Medulla oblongata (tissue), 1 donor: Measurements from ENCODE around the gene CASP3.
A peak's percentile ranks its signal among the peaks of the same experiment; 100 is the strongest.
"Not testable (repeated sequence)": the region's sequence is repeated elsewhere in the genome, so short reads cannot be mapped to it uniquely, and the experiment has no call there.

Experiments used
- DNase-seq: peaks from one replicate; pipeline ENCODE4 v3.0.0-alpha.2; 2015; ENCODE audit errors: extremely low spot score

The CASP3 gene

DNA sequence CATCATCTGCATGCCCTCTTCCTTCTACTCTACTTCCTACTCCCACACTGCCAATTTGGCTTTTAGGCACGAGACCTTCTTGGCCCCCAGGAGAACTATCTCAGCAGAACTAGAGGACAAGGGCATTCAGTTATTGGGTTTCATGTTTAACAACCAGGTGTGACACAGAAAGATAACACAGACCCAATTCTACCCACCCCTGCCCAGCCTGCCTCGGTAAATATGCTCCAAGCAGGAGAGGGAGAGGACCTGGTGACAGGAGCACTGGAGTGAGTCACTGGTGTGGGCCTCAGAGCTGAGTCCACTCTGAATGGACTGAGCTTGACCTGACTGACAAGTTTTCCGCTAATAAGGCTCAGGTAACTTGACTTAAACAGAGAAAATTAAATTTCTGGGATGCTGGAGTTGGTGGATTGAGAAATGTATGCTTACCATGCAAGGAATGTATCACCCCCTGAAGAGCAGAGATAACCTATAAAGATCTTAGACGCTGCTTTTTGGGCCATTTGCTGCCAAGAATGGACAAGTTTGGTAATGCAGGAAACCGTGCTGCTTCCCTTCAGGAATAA, 52.5 kb downstream of the CASP3 start:
- no peak for DNase-seq

DNA sequence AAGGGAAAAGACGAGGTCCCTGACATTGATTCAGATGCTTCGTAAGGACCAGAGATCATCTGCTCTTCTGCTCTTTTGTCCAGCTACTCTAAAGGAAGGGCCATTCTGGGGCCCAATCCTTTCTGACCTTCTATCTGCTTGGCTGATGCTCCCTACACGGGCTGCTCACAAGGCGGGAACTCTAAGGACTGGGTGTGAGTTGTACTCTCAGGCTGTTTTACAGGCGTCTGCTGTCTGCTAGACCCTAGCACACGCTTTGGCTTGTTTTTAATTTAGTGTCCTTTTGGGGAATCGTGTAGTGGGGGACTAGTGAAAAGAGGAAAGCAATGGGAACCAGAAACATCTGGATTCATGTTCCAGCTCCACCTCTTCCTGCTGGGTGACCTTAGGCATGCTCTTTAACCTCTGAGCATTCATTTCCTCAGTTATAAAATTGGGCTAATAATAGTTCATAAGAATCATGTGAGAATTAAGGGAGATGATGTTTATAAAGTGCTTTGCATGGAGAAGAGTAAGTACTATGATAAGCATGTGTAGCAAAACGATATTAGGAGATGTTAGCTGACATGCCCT, 53.1 kb downstream of the CASP3 start:
- DNase-seq: no peak

GRCh38 chr4:184595430-184595829, 53.8 kb downstream of the CASP3 start:
- no peak for DNase-seq

DNA sequence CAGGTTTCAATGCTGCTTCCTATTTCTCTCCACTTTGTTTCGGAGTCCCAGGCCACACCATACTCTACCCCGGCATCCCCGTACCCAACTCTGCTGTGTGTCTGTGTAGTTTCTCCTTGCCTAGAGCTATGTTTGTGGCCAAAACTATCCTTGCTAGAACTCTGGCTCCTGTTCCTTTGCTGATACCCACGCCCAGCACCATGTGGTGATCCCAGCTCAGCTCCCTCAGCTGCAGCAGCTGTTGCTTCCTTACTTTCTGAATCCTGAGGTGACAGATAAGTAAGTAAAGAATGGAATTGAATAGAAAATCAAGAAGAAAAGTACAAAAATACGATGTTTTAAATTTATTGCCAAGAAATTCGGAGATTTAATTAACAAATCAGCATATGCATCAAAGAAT, 55.8 kb downstream of the CASP3 start:
- DNase-seq: no peak

DNA sequence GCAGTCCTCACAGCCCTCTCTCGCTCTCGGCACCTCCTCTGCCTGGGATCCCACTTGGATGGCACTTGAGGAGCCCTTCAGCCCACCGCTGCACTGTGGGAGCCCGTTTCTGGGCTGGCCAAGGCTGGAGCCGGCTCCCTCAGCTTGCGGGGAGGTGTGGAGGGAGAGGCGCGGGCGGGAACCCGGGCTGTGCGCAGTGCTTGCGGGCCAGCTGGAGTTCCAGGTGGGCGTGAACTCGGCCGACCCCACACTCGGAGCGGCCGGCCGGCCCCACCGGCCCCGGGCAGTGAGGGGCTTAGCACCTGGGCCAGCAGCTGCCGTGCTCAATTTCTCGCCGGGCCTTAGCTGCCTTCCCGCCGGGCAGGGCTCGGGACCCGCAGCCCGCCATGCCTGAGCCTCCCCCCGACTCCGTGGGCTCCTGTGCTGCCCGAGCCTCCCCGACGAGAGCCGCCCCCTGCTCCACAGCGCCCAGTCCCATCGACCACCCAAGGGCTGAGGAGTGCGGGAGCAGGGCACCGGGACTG, 57.4 kb downstream of the CASP3 start:
- not testable (repeated sequence) for DNase-seq

DNA sequence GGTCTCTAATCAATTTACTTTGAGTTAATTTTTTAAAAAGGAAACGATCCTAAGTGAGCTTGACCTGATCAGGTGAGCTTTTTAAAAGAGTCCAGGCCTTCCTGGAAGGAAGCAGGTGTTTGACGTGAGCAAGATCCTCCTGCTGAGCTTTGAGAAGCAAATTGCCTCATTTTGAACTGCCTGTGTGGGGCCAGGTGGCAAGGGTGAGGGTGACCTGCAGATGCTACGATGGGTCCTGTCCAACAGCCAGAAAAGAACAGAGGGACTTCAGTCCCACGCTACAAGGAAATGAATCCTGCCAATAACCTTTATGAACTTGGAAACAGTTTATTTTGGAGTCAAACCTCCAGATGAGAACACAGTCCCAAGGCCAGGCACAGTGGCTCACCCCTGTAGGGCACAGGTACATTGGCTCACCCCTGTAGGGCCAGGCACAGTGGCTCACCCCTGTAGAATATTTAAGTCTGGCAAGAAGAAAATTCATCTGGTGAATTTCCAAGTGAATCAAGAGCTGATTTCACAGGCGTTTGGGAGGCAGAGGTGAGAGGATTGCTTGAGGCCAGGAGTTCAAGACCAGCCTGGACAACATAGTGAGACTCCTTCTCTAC, 58.1 kb downstream of the CASP3 start:
- DNase-seq: no peak

DNA sequence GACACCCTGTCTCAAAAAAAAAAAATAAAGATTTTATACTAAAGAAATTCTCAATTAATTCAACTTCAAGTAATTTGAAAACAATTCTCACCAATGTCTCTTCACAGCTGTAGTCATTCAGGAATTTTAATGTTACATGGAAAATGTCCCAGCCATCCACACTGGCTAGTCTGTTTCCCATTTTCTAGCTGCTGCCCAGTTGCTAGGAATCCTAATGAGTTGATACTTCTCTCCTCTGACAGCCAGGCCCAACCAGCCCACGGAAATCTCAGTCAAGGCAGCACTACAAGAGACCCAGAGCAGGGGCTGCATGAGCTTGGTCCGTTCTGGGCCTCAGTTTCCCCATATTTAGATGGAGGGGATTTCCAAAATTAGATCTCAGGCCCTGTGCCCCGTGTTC, 59.1 kb downstream of the CASP3 start:
- DNase-seq: peak; percentile 71

GRCh38 chr4:184588893-184589292, 60.4 kb downstream of the CASP3 start:
- no peak for DNase-seq

GRCh38 chr4:184587701-184588100, 61.5 kb downstream of the CASP3 start:
- DNase-seq: peak; percentile 62

- no peak for DNase-seq
These were observed 62.0 kb downstream of the CASP3 start for GRCh38 chr4:184587221-184587620.

GRCh38 chr4:184583738-184584502, 65.3 kb downstream of the CASP3 start:
- no peak for DNase-seq
